Lower leg skin (tissue), 4 donors: ENCODE results near the gene AMMECR1L. TPM values are rescaled to one million over a fixed set of nuclear protein-coding genes. Genes with fewer than 3 reads are reported as not detected.

Experiments used
- DNase-seq, 2 donors: peaks; one replicate each; pipeline ENCODE4 v3.0.0-alpha.2; 2019; ENCODE audit warnings: low spot score in 2 of 2
- H3K4me3 ChIP-seq: fragments of 200-600 bp; sonication (generic); 2 replicates; pipeline ENCODE4 v1.5.1; 2017; ENCODE audit warnings: mild to moderate bottlenecking, low read depth; ENCODE audit not compliant: poor library complexity, severe bottlenecking
- CTCF ChIP-seq, 3 donors: fragments of 450-650 bp; IDR thresholded peaks; one replicate each; pipeline ENCODE4 v1.5.1; 2016; ENCODE audit warnings: antibody characterized with exemption in 3 of 3, mild to moderate bottlenecking in 3 of 3, moderate library complexity in 2 of 3
- POLR2A ChIP-seq, 2 donors: fragments of 450-650 bp; IDR thresholded peaks; one replicate each; pipeline ENCODE4 v1.6.1; 2016 to 2017; ENCODE audit warnings: antibody characterized with exemption in 2 of 2, mild to moderate bottlenecking in 1 of 2, moderate library complexity in 1 of 2
- WGBS, 2 donors: methylation state at CpG; one replicate each; pipeline ENCODE4 v1.1.5; 2018; 5-methylcytosine and 5-hydroxymethylcytosine counted together
- intact Hi-C: fragments of 100-400 bp; cut with DNase I; formaldehyde crosslinking; loops from one replicate; pipeline ENCODE4 v1.15.0; 2023; ENCODE audit warnings: low total_unique reads
- total RNA-seq, 4 donors: library from RNA; depleted of rRNA; stranded (reverse); fragments of >200 nt; gene quantifications; one replicate each; pipeline ENCODE4 v1.1.0, GENCODE V29; 2016

Gene AMMECR1L
- total RNA-seq, 4 donors from 2014 or later, result 12.9 to 16.2 (median 13.6) TPM

- H3K4me3 ChIP-seq, result peak overlapping the region; percentile 86
- 3 to 4% methylated on average over 18 of the region's 18 CpGs for WGBS, 2 donors
- no peak for TF ChIP-seq CTCF (IDR thresholded peaks at IDR 0.05)
- no peak for TF ChIP-seq POLR2A (IDR thresholded peaks at IDR 0.05)
- no peak for DNase-seq
- intact Hi-C loops, result no loop called here
Measured at GRCh38 chr2:127857265-127857808, 28.4 kb downstream of the AMMECR1L start.

GRCh38 chr2:127853671-127854070 is 32.1 kb downstream of the AMMECR1L start:
- 82 to 92% methylated on average over 4 of the region's 4 CpGs for WGBS, 2 donors
- DNase-seq, result no peak
- intact Hi-C loops, result no loop called here
- TF ChIP-seq POLR2A (IDR thresholded peaks at IDR 0.05), result no peak
- TF ChIP-seq CTCF (IDR thresholded peaks at IDR 0.05), result no peak
- H3K4me3 ChIP-seq, result no peak overlapping the region

GRCh38 chr2:127852388-127852787 is 33.4 kb downstream of the AMMECR1L start:
- no peak overlapping the region for H3K4me3 ChIP-seq
- intact Hi-C loops, result no loop called here
- TF ChIP-seq POLR2A (IDR thresholded peaks at IDR 0.05) (no peak), CTCF (IDR thresholded peaks at IDR 0.05) (no peak)
- 94 to 98% methylated on average over 8 of the region's 8 CpGs for WGBS, 2 donors
- DNase-seq, result no peak

GRCh38 chr2:127847931-127848330 is 37.8 kb downstream of the AMMECR1L start:
- intact Hi-C loops, result no loop called here
- TF ChIP-seq POLR2A (IDR thresholded peaks at IDR 0.05), result no peak
- no peak for TF ChIP-seq CTCF (IDR thresholded peaks at IDR 0.05)
- no peak overlapping the region for H3K4me3 ChIP-seq
- DNase-seq, result no peak
- 90 to 93% methylated on average over 7 of the region's 7 CpGs for WGBS, 2 donors

- intact Hi-C loops, result no loop called here
- TF ChIP-seq CTCF (IDR thresholded peaks at IDR 0.05) (no peak), POLR2A (IDR thresholded peaks at IDR 0.05) (no peak)
- H3K4me3 ChIP-seq, result no peak overlapping the region
- DNase-seq, result no peak
- 46 to 47% methylated on average over 4 of the region's 4 CpGs for WGBS, 2 donors
Measured at GRCh38 chr2:127844973-127845372, 40.8 kb downstream of the AMMECR1L start.

- intact Hi-C loops, result no loop called here
- no peak for DNase-seq
- 96 to 97% methylated on average over 6 of the region's 6 CpGs for WGBS, 2 donors
- no peak overlapping the region for H3K4me3 ChIP-seq
- TF ChIP-seq CTCF (IDR thresholded peaks at IDR 0.05), result no peak
Measured at GRCh38 chr2:127843677-127844076, 42.1 kb downstream of the AMMECR1L start.
